Left ventricle myocardium inferior (tissue), 1 donor: ENCODE data around the gene THAP5. TPM values are rescaled to one million over a fixed set of nuclear protein-coding genes. Genes with fewer than 3 reads are reported as not detected.
A peak's percentile ranks its signal among the peaks of the same experiment; 100 is the strongest.

Experiments
- DNase-seq: peaks from one replicate; pipeline ENCODE4 v3.0.0-alpha.2; 2020
- H3K27ac ChIP-seq: fragments of 200-600 bp; replicated peaks from 2 replicates; pipeline ENCODE4 v1.8.0; 2021
- H3K27me3 ChIP-seq: fragments of 200-600 bp; 2 replicates; pipeline ENCODE4 v1.8.0; 2021; ENCODE audit warnings: low read depth
- H3K36me3 ChIP-seq: fragments of 200-600 bp; 2 replicates; pipeline ENCODE4 v1.8.0; 2021
- H3K4me1 ChIP-seq: fragments of 200-600 bp; 2 replicates; pipeline ENCODE4 v1.8.0; 2021
- H3K4me3 ChIP-seq: fragments of 200-600 bp; 2 replicates; pipeline ENCODE4 v1.8.0; 2021; ENCODE audit warnings: mild to moderate bottlenecking, moderate library complexity
- H3K9me3 ChIP-seq: fragments of 200-600 bp; replicated peaks from 2 replicates; pipeline ENCODE4 v1.8.0; 2021
- intact Hi-C: fragments of 100-400 bp; cut with micrococcal nuclease; formaldehyde crosslinking; loops from one replicate; pipeline ENCODE4 v1.11.0; 2022
- total RNA-seq: library from RNA; stranded (reverse); fragmentation: NEBNext Ultra II Directional; extraction: Animal tissue kit (Norgen Biotek cat#: 25700); gene quantifications from one replicate; pipeline ENCODE4 v1.2.1, GENCODE V29; 2021
- TF ChIP-seq, protein P1 (sequence below): fragments of 200-600 bp; IDR thresholded peaks from 2 replicates; pipeline ENCODE4 v1.8.0; 2021; ENCODE audit warnings: antibody characterized with exemption, mild to moderate bottlenecking, borderline replicate concordance
- donor health status: DM: no; HTN: yes; CAD: no; lungs with severe emphysema.

Gene THAP5
- total RNA-seq, 1 donor from 2014 or later = 24.4 TPM

DNA sequence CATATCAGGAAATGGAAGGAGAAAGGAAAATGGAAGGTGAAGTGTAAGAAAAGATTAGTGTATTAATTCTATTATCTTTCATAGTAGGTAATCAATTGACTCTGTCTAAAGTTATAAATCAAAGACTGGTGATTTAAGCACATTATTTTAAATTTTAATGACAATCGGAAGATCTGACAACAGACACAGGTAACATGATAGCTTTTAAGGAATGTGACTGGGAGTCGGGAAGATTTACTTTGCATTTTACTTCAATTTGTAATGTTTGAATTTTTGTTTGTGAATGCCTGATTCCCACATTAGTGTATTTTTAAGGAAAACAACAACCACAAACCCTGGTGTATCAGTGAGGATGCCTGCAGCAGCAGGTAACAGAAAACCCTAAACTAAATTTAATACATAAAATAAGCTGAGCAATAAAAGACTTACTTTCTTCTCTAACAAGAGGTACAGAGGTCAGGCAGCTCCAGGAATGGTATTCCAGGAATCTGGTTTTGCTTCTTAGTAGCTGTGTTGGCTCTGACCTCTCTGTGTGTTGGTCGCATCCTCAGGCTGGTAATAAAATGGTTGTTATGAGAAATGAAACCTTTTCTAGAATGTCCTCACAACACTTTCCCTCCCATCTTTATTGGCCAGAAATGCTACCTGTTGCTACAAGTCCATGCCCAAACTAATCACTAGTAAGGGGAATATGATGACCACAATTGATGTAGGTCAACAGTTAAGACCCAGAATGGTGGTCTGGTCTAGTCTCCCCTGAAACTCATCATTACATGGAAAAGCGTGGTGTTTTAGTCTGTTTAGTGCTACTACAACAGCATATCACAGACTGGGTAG is 12.4 kb upstream of the THAP5 start:
- Histone ChIP-seq H3K9me3 (peaks cover 13% of the 10 kb centered on the region), H3K4me3 (no peak overlapping the region), H3K27me3 (no peaks in the 10 kb centered on the region), H3K4me1 (peaks cover 6% of the 10 kb centered on the region), H3K36me3 (peaks cover 19% of the 10 kb centered on the region), H3K27ac (no peak overlapping the region)
- TF ChIP-seq, protein P1, sequence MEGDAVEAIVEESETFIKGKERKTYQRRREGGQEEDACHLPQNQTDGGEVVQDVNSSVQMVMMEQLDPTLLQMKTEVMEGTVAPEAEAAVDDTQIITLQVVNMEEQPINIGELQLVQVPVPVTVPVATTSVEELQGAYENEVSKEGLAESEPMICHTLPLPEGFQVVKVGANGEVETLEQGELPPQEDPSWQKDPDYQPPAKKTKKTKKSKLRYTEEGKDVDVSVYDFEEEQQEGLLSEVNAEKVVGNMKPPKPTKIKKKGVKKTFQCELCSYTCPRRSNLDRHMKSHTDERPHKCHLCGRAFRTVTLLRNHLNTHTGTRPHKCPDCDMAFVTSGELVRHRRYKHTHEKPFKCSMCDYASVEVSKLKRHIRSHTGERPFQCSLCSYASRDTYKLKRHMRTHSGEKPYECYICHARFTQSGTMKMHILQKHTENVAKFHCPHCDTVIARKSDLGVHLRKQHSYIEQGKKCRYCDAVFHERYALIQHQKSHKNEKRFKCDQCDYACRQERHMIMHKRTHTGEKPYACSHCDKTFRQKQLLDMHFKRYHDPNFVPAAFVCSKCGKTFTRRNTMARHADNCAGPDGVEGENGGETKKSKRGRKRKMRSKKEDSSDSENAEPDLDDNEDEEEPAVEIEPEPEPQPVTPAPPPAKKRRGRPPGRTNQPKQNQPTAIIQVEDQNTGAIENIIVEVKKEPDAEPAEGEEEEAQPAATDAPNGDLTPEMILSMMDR = no peak
- intact Hi-C loops = no loop called here
- no peak for DNase-seq

DNA sequence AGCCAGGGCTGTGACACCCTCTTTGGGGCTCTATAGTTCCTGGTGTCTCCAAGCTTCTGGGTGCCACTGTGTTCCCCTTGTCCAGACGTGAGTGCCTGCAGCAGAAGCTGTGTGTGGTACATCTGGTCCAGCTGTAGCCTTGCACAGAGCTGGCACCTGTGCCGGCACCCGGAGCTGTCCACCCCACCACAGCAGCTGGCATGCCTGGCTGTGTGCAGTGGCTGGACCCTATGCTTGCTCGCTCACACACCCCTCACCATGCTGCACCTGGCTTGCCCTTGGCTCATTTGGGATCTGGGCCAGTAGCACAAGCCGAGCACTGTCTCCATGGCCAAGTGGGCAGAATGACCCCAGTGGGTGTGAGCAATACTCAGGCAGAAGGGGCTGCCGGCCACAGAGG is 10.8 kb upstream of the THAP5 start:
- Histone ChIP-seq H3K27me3 (no peaks in the 10 kb centered on the region), H3K4me1 (peaks cover 6% of the 10 kb centered on the region), H3K4me3 (no peak overlapping the region), H3K36me3 (peaks cover 24% of the 10 kb centered on the region), H3K9me3 (peaks cover 13% of the 10 kb centered on the region), H3K27ac (no peak overlapping the region)
- DNase-seq = no peak
- intact Hi-C loops = no loop called here
- TF ChIP-seq, protein P1 = no peak

DNA sequence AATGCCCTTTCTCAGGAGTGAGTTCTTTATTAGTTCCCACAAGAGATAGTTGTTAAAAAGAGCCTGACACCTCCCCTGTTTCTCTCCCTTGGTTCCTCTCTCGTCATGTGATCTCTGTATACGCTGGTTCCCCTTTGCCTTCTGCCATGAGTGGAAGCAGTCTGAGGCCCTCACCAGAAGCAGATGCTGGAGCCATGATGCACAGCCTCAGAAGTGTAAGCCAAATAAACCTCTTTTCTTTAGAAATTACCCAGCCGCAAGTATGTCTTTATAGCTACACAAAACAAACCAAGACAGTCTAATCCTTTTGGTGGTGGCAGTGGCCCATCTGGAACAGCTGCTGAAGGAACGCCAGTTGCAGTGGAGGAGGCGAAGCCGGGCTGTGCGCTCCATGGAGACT is 9.4 kb upstream of the THAP5 start:
- TF ChIP-seq, protein P1 = no peak
- no peak overlapping the region for H3K27ac ChIP-seq
- intact Hi-C loops = no loop called here
- DNase-seq = no peak
- H3K36me3 ChIP-seq = peaks cover 37% of the 10 kb centered on the region
- H3K9me3 ChIP-seq = peaks cover 13% of the 10 kb centered on the region
- H3K27me3 ChIP-seq = no peaks in the 10 kb centered on the region
- H3K4me1 ChIP-seq = peaks cover 18% of the 10 kb centered on the region
- H3K4me3 ChIP-seq = no peak overlapping the region

DNA sequence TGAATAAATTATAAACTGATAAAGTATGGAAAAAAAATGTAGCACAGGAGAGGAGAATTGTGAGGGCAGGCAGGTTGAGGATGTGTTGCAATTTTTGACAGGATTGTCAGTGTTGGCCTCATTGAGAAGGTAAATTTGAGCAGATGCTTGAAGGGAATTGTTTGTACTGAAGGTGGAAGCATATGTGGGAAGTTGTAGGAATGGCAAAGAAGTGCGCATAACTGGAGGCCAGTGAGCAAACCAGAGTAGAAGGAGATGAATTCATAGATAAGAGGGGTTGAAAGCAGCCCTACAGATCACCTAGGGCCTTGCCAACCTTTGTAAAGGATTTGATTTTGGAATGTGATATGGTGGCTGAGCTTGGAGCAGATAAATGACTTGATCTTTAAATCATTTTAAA is 6.6 kb upstream of the THAP5 start:
- intact Hi-C loops = no loop called here
- DNase-seq = no peak
- peaks cover 52% of the 10 kb centered on the region for H3K36me3 ChIP-seq
- H3K27me3 ChIP-seq = no peaks in the 10 kb centered on the region
- no peak overlapping the region for H3K4me3 ChIP-seq
- H3K9me3 ChIP-seq = peaks cover 13% of the 10 kb centered on the region
- TF ChIP-seq, protein P1 = no peak
- no peak overlapping the region for H3K27ac ChIP-seq
- peaks cover 46% of the 10 kb centered on the region for H3K4me1 ChIP-seq

DNA sequence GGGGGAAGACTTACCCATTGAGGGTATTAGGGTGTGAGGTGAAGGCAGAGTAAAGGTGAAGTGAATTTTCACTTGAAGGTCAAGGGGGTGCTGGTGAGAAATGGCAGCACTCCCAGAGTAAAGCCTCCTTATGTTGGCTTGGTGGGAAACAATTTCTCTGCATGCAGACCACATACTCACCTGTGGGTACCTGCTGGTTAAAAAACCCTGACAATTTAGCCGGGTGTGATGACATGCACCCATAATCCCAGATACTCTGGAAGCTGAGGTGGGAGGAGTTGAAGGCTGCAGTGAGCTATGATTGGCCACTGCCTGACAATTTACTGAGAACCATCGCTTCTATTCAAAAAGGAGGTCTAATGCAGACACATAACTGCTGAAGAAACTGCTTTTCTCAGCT is 5.7 kb upstream of the THAP5 start:
- Histone ChIP-seq H3K9me3 (peaks cover 10% of the 10 kb centered on the region), H3K27ac (peak overlapping the region; percentile 3), H3K27me3 (no peaks in the 10 kb centered on the region), H3K4me1 (peaks cover 56% of the 10 kb centered on the region), H3K4me3 (no peak overlapping the region), H3K36me3 (peaks cover 48% of the 10 kb centered on the region)
- intact Hi-C loops = no loop called here
- DNase-seq = no peak
- TF ChIP-seq, protein P1 = no peak
